Uterus (tissue), 4 donors: ENCODE data around the gene MAP3K4. TPM values are rescaled to one million over a fixed set of nuclear protein-coding genes. Genes with fewer than 3 reads are reported as not detected.
A peak's percentile ranks its signal among the peaks of the same experiment; 100 is the strongest.

Experiments
- DNase-seq, 2 donors: peaks; one replicate each; pipeline ENCODE4 v3.0.0-alpha.2; 2019 to 2020
- H3K27ac ChIP-seq, 2 donors: fragments of 200-600 bp; sonication (generic); 1 replicate in 1 of 2; 2 replicates in 1 of 2; pipeline ENCODE4 v1.5.1; 2016 to 2018
- H3K27me3 ChIP-seq, 2 donors: fragments of 200-600 bp; sonication (generic); one replicate each; pipeline ENCODE4 v1.5.1; 2018 to 2019; ENCODE audit warnings: control low read depth in 1 of 2
- H3K36me3 ChIP-seq, 2 donors: fragments of 200-600 bp; sonication (generic); one replicate each; pipeline ENCODE4 v1.5.1; 2019; ENCODE audit warnings: control low read depth in 1 of 2
- H3K4me1 ChIP-seq, 2 donors: fragments of 200-600 bp; sonication (generic); one replicate each; pipeline ENCODE4 v1.5.1; 2018 to 2019; ENCODE audit warnings: control low read depth in 1 of 2
- H3K4me3 ChIP-seq, 2 donors: fragments of 200-600 bp; sonication (generic); 1 replicate in 1 of 2; 2 replicates in 1 of 2; pipeline ENCODE4 v1.5.1; 2018 to 2019; ENCODE audit warnings: mild to moderate bottlenecking in 1 of 2
- H3K9me3 ChIP-seq, 2 donors: fragments of 200-600 bp; sonication (generic); one replicate each; pipeline ENCODE4 v1.5.1; 2019; ENCODE audit warnings: control low read depth in 1 of 2
- CTCF ChIP-seq, 4 experiments: fragments of 200-600 bp in 2 of 4; fragments of 450-650 bp in 2 of 4; sonication (generic) in 2 of 4; IDR thresholded peaks; one replicate each; pipeline ENCODE4 v1.5.1; 2016 to 2019; ENCODE audit warnings: antibody characterized with exemption in 4 of 4, mild to moderate bottlenecking in 2 of 4, moderate library complexity in 1 of 4
- POLR2A ChIP-seq, 2 donors: fragments of 450-650 bp; IDR thresholded peaks; one replicate each; pipeline ENCODE4 v1.6.1; 2016; ENCODE audit warnings: antibody characterized with exemption in 2 of 2, mild to moderate bottlenecking in 1 of 2, moderate library complexity in 1 of 2
- intact Hi-C: fragments of 100-400 bp; cut with DNase I; formaldehyde crosslinking; loops from one replicate; pipeline ENCODE4 v1.15.1; 2023; ENCODE audit warnings: low total_unique reads
- total RNA-seq, 4 donors: library from RNA; depleted of rRNA in 3 of 4; stranded (reverse); fragments of >200 nt in 3 of 4; gene quantifications; one replicate each; pipeline versions ENCODE4 v1.1.0 to v1.2.4, GENCODE V29; 2014 to 2023
- donor health status: DM: yes; HTN: yes; CAD: no.

MAP3K4 gene
- total RNA-seq, 4 donors from 2014 or later, result 24.1 to 82.9 (median 46.6) TPM

- DNase-seq, result no peak
- Histone ChIP-seq H3K27me3 (no peaks in the 10 kb centered on the region), H3K9me3 (no peaks in the 10 kb centered on the region), H3K27ac (no peak overlapping the region), H3K4me3 (no peak overlapping the region), H3K4me1 (no peaks in the 10 kb centered on the region), H3K36me3 (no peaks in the 10 kb centered on the region)
- intact Hi-C loops, result no loop called here
- TF ChIP-seq POLR2A (IDR thresholded peaks at IDR 0.05) (no peak), CTCF (IDR thresholded peaks at IDR 0.05) (no peak)
Measured at GRCh38 chr6:161035182-161035980, 43.8 kb downstream of the MAP3K4 start.

- Histone ChIP-seq H3K9me3 (no peaks in the 10 kb centered on the region), H3K27ac (no peak overlapping the region), H3K4me1 (no peaks in the 10 kb centered on the region), H3K27me3 (no peaks in the 10 kb centered on the region), H3K4me3 (no peak overlapping the region), H3K36me3 (no peaks in the 10 kb centered on the region)
- TF ChIP-seq CTCF (IDR thresholded peaks at IDR 0.05) (no peak), POLR2A (IDR thresholded peaks at IDR 0.05) (no peak)
- DNase-seq, result no peak
- intact Hi-C loops, result no loop called here
Measured at GRCh38 chr6:161035981-161036263, 44.4 kb downstream of the MAP3K4 start.

GRCh38 chr6:161037873-161038228, 46.3 kb downstream of the MAP3K4 start:
- TF ChIP-seq POLR2A (IDR thresholded peaks at IDR 0.05) (no peak), CTCF (IDR thresholded peaks at IDR 0.05) (no peak)
- H3K9me3 ChIP-seq, result no peaks in the 10 kb centered on the region
- H3K36me3 ChIP-seq, result no peaks in the 10 kb centered on the region
- DNase-seq, result no peak
- peak overlapping the region; percentile 72 to 75 for H3K27ac ChIP-seq
- H3K4me1 ChIP-seq, result no peaks in the 10 kb centered on the region
- intact Hi-C loops, result no loop called here
- H3K4me3 ChIP-seq, result no peak overlapping the region
- H3K27me3 ChIP-seq, result no peaks in the 10 kb centered on the region

- intact Hi-C loops, result no loop called here
- Histone ChIP-seq H3K4me3 (no peak overlapping the region), H3K27ac (peak overlapping the region; percentile 72 to 75), H3K4me1 (no peaks in the 10 kb centered on the region), H3K27me3 (no peaks in the 10 kb centered on the region), H3K9me3 (no peaks in the 10 kb centered on the region), H3K36me3 (no peaks in the 10 kb centered on the region)
- TF ChIP-seq CTCF (IDR thresholded peaks at IDR 0.05) (peak in 1 of 4 experiments; percentile 9), POLR2A (IDR thresholded peaks at IDR 0.05) (no peak)
- DNase-seq, result peak; percentile 55 to 64
Measured at GRCh38 chr6:161038229-161039031, 46.9 kb downstream of the MAP3K4 start.

- no peak for DNase-seq
- H3K36me3 ChIP-seq, result no peaks in the 10 kb centered on the region
- H3K27ac ChIP-seq, result no peak overlapping the region
- H3K4me3 ChIP-seq, result no peak overlapping the region
- no peaks in the 10 kb centered on the region for H3K4me1 ChIP-seq
- intact Hi-C loops, result no loop called here
- TF ChIP-seq CTCF (IDR thresholded peaks at IDR 0.05), result no peak
- TF ChIP-seq POLR2A (IDR thresholded peaks at IDR 0.05), result no peak
- H3K9me3 ChIP-seq, result no peaks in the 10 kb centered on the region
- no peaks in the 10 kb centered on the region for H3K27me3 ChIP-seq
Measured at GRCh38 chr6:161041274-161041673, 49.7 kb downstream of the MAP3K4 start.
